ENCODE measurements around the gene TRIM50. TPM values are rescaled to one million over a fixed set of nuclear protein-coding genes. Genes with fewer than 3 reads are reported as not detected.

Gene TRIM50
- total and polyA plus RNA-seq, 9 of the 15 experiments (the other 6 are each of a cell fraction or from before 2014, with no cell fraction given), result not detected

DNA sequence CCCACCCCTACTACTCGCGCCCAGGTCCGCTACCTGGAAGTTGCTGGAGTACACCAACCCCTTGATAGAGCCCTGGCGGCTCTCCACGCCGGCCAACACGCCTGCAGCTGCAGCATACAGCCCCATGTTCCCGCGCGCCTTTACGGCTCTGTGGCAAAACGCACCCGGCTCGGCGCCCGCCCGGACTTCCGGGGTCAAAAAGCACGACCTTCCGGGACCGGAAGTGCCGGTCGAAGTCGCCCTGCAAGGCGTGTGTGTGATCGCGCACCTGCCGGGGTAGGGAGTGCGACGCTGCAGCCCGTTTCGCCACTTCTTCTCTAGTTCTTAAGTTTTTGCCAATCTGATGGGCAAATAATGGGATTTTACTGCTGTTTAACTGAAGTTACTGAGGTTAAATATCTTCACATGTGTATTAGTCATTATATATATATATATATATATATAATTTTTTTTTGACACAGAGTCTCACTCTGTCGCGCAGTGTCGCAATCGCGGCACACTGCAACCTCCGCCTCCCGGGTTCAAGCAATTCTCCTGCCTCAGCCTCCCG is 19.1 kb downstream of the TRIM50 start, which contains the start of gene NSUN5 (continued):
- TF ChIP-seq, protein P1, sequence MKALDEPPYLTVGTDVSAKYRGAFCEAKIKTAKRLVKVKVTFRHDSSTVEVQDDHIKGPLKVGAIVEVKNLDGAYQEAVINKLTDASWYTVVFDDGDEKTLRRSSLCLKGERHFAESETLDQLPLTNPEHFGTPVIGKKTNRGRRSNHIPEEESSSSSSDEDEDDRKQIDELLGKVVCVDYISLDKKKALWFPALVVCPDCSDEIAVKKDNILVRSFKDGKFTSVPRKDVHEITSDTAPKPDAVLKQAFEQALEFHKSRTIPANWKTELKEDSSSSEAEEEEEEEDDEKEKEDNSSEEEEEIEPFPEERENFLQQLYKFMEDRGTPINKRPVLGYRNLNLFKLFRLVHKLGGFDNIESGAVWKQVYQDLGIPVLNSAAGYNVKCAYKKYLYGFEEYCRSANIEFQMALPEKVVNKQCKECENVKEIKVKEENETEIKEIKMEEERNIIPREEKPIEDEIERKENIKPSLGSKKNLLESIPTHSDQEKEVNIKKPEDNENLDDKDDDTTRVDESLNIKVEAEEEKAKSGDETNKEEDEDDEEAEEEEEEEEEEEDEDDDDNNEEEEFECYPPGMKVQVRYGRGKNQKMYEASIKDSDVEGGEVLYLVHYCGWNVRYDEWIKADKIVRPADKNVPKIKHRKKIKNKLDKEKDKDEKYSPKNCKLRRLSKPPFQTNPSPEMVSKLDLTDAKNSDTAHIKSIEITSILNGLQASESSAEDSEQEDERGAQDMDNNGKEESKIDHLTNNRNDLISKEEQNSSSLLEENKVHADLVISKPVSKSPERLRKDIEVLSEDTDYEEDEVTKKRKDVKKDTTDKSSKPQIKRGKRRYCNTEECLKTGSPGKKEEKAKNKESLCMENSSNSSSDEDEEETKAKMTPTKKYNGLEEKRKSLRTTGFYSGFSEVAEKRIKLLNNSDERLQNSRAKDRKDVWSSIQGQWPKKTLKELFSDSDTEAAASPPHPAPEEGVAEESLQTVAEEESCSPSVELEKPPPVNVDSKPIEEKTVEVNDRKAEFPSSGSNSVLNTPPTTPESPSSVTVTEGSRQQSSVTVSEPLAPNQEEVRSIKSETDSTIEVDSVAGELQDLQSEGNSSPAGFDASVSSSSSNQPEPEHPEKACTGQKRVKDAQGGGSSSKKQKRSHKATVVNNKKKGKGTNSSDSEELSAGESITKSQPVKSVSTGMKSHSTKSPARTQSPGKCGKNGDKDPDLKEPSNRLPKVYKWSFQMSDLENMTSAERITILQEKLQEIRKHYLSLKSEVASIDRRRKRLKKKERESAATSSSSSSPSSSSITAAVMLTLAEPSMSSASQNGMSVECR (CRISPR knock-in tag; IDR thresholded peaks at IDR 0.05), result peak; percentile 65; the same call in 1 of the 2 replicates
- TF ChIP-seq ELF4 (CRISPR knock-in tag; IDR thresholded peaks at IDR 0.05) (peak; percentile 76; the same call in 1 of the 2 replicates), CXXC5 (CRISPR knock-in tag; IDR thresholded peaks at IDR 0.05) (peak; percentile 97), MAZ (CRISPR knock-in tag; conservative IDR thresholded peaks at IDR 0.05 in 1 of 2, IDR thresholded peaks at IDR 0.05 in 1 of 2) (peak in 1 of 2 experiments; percentile 73; a peak in 3 of 4 replicates), TARDBP (IDR thresholded peaks at IDR 0.05) (no peak), SREBF1 (IDR thresholded peaks at IDR 0.05; ENCODE audit: borderline replicate concordance, low read depth, low read length) (no peak), SMAD1 (IDR thresholded peaks at IDR 0.05; ENCODE audit: low read depth, low read length, partially characterized antibody) (no peak), SAP30 (IDR thresholded peaks at IDR 0.05; ENCODE audit: borderline replicate concordance, insufficient read depth, low read depth, low read length, poor library complexity, severe bottlenecking) (peak; percentile 82), E2F3 (CRISPR knock-in tag; IDR thresholded peaks at IDR 0.05) (peak; percentile 69; the same call in 1 of the 2 replicates), TGIF2 (CRISPR knock-in tag; IDR thresholded peaks at IDR 0.05) (no peak), RB1 (IDR thresholded peaks at IDR 0.05; ENCODE audit: low read depth) (peak; percentile 38), TEAD1 (CRISPR knock-in tag; IDR thresholded peaks at IDR 0.05) (peak in 1 of 2 experiments; percentile 73; a peak in 1 of 4 replicates), MTA3 (IDR thresholded peaks at IDR 0.05; ENCODE audit: borderline replicate concordance) (peak; percentile 16; the same call in 1 of the 2 replicates), ZNF175 (CRISPR knock-in tag; IDR thresholded peaks at IDR 0.05; ENCODE audit: low read depth) (peak; percentile 70; the same call in 1 of the 2 replicates), RBFOX2 (IDR thresholded peaks at IDR 0.05; ENCODE audit: low read depth, low read length) (peak; percentile 93), SMAD4 (CRISPR knock-in tag; conservative IDR thresholded peaks at IDR 0.05) (0 out of 2 replicates have a peak, but pooled peaks have one; percentile 28), HCFC1 (IDR thresholded peaks at IDR 0.05; ENCODE audit: low read depth, low read length) (peak; percentile 75)
- TF ChIP-seq, protein P2, sequence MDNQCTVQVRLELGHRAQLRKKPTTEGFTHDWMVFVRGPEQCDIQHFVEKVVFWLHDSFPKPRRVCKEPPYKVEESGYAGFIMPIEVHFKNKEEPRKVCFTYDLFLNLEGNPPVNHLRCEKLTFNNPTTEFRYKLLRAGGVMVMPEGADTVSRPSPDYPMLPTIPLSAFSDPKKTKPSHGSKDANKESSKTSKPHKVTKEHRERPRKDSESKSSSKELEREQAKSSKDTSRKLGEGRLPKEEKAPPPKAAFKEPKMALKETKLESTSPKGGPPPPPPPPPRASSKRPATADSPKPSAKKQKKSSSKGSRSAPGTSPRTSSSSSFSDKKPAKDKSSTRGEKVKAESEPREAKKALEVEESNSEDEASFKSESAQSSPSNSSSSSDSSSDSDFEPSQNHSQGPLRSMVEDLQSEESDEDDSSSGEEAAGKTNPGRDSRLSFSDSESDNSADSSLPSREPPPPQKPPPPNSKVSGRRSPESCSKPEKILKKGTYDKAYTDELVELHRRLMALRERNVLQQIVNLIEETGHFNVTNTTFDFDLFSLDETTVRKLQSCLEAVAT (IDR thresholded peaks at IDR 0.05), result peak in 1 of 2 experiments; percentile 10; a peak in 1 of 4 replicates
- TF ChIP-seq, protein P3, sequence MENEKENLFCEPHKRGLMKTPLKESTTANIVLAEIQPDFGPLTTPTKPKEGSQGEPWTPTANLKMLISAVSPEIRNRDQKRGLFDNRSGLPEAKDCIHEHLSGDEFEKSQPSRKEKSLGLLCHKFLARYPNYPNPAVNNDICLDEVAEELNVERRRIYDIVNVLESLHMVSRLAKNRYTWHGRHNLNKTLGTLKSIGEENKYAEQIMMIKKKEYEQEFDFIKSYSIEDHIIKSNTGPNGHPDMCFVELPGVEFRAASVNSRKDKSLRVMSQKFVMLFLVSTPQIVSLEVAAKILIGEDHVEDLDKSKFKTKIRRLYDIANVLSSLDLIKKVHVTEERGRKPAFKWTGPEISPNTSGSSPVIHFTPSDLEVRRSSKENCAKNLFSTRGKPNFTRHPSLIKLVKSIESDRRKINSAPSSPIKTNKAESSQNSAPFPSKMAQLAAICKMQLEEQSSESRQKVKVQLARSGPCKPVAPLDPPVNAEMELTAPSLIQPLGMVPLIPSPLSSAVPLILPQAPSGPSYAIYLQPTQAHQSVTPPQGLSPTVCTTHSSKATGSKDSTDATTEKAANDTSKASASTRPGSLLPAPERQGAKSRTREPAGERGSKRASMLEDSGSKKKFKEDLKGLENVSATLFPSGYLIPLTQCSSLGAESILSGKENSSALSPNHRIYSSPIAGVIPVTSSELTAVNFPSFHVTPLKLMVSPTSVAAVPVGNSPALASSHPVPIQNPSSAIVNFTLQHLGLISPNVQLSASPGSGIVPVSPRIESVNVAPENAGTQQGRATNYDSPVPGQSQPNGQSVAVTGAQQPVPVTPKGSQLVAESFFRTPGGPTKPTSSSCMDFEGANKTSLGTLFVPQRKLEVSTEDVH (IDR thresholded peaks at IDR 0.05; ENCODE audit: low read depth, partially characterized antibody), result peak; percentile 97
